GM18861 (cell line): ENCODE data around the gene C3.
"Not testable (repeated sequence)": the region's sequence is repeated elsewhere in the genome, so short reads cannot be mapped to it uniquely, and the experiment has no call there.

ENCODE experiments used
- ATAC-seq: cut with Tn5 transposase; IDR thresholded peaks from one replicate; pipeline ENCODE4 v1.9.1; 2021; ENCODE audit not compliant: unreplicated experiment

The C3 gene

DNA sequence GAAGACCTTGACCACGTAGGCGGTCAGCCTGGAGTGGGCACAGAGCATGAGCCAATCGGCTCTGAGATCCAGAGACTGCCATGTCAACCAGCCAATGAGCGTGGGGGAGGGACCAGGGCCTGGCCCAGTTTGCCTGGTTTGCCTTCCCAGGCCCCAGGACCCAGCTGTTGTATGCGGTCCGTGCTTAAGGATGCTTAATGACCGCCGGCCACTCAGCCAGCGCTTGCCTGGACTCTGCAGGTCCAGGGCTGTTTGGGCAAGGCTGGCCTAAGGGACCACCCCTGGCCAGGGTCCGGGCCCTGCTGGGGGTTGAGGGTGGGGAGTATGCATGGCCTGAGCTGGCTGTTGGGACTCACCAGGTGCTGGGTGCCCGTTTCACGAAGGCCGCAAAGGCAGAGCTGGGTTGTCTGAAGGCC, 27.4 kb downstream of the C3 start:
- no peak for ATAC-seq

DNA sequence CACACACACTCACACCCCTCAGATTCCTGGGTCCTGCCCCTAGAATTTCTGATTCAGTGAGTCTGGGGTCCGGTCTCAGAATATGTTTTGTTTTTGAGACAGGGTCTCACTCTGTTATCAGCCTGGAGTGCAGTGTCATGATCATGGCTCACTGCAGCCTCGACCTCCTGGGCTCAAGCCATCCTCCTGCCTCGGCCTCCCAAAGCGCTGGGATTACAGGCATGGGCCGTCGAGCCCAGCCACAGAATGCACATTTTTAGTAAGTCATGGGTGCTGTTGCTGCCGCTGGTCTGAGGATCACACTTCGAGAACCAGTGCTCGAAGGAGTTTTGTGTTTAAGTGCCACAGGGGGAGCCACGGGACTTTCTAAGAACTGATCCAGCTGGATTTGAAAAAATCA, 28.4 kb downstream of the C3 start:
- ATAC-seq = no peak

DNA sequence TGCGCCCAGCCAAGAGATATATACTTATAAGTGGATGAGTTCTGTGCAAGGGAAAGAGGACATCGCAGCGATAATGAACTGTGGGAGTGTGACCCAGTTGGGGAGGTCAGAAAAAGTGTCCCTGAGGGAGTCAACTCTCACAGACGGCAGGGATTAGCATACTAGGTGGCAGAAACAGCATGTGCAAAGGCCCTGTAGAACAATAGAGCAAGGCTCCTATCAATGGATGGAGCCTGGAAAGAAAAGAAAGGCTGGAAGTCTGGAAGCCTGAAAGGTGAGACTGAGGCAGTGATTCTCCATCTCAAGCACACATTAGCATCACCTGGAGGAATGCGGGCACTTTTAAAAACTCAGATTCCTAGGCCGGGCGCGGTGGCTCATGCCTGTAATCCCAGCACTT, 29.1 kb downstream of the C3 start:
- no peak for ATAC-seq

DNA sequence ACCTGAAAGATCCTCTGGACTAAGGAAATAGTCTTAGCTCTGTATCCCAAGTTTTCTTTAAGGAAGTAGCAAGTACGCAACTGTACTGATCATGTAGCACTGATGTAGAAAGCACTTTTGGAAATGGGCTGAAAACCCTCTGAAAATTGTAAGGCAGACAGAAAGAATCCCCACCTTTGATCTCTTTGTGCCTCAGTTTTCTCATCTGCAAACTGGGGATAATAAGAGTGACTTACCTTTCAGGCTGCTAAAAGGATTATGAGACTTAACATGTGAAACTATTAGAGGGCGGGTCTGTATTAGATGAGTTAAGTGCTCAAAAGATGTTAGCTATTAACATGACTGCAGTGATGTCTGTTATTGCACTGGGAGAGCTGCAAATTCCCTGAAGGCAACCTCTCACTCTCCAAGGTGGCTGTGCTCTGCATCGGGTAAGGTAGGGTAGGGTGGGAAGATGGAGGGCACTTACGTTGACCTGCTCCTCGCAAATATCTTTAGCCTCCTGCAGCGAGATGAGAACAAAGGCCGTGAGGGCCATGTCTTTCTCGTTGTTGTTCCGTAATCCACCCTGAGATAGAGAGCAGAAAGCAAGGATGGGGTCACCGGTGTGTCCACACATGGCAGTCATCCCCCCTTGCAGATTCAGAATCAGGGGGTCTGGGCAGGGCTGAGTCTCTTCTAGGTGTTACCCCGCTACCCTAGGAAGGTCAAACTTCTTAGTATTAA, 30.1 kb downstream of the C3 start:
- no peak for ATAC-seq

DNA sequence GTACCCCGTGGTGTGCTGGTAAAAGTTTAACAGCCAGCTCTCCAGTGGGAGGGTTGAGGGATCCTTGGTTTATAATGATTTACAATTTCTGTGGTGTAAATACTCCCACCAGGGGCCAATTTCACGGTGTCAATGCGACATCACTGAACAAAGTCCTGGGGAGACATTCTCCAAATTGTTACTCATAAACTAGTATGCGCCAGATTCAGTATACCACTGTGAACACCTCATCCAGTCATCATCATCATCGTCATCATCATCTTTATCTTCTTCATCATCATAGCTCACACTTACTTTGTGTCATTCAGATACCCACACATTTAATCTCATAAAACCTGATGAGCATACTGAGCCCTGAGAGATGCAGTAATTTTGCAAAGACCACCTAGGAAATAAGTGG, 33.3 kb downstream of the C3 start:
- ATAC-seq = no peak

DNA sequence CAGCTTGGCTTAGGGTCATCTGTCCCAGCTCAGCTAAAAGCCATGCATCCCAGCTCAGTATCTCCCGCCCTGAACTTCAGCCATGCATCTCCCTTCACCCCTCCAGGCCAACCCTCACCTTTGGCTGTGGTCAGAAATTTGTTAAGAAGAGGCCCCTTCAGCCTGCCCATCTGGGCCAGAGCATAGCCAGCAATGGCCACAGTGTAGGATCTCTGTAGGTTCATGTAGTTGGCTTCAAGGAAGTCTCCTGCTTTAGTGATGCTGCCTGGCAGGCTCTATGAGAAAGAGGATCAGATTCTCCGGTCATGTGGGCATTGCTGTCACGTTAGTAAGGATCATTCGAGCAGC, 33.8 kb downstream of the C3 start:
- no peak for ATAC-seq

DNA sequence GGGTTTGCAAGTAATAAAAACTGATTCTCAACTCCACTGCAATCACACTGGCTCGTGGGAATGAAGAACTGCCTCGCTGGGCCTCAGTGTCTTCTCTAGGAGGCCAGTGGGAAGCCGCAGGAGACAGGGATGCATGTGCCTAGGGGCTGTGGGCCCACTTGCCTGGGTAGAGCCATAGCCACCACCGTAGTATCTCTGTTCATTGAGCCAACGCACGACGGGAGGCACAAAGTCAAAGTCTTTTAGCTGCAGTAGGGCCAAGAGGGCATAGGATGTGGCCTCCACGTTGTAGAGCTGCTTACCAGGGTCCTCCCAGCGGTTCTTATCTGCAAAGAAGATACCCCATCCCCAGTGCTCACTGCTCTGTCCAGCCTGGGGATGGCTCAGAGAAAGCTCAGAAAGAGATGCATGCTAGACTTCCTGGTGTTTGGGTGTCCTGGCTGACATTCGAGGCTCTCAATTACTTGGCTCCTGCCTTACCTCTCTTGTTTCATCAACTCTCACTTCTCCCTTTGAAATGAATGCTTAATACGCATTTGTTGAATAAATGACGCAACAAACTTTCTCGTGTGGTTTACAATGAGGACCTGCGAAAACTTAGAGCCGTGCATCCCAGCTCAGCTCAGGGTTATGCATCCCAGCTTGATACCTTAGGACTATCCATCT, 34.4 kb downstream of the C3 start:
- no peak for ATAC-seq

DNA sequence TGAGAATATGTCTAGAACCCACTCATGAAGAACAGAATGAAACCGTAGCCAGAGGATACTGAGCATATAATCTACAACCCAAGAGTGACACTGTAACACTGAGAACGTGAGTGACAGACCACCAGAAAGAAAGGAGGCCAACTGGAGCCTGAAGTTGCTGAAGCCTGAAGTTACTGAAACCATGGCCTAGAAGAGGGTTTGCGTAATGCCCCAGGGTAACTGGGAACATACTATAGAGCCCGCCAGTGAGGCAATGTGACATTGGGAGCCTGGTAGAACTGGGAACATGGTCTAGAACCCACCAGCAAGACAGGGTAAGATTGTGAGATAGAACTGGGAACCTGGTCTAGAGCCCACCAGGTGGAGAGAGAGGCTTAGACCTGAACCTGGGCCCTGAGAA, 35.0 kb downstream of the C3 start:
- ATAC-seq = no peak

DNA sequence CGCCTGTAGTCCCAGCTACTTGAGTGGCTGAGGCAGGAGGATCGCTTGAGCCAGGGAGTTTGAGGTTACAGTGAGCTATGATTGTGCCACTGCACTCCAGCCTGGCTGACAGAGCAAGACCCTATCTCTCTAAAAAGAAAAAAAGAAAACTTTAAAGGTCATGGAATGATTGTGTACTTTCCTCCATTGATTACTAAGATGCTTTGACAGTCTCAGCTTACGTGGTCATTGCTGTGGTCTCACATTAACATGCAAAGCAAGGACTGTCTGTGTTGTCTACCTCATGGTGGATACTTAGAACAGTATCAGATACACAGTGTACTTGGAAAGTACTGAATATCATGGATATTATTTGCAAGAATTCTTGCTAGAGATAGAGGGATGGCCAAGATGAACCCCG, 36.5 kb downstream of the C3 start:
- ATAC-seq = no peak

DNA sequence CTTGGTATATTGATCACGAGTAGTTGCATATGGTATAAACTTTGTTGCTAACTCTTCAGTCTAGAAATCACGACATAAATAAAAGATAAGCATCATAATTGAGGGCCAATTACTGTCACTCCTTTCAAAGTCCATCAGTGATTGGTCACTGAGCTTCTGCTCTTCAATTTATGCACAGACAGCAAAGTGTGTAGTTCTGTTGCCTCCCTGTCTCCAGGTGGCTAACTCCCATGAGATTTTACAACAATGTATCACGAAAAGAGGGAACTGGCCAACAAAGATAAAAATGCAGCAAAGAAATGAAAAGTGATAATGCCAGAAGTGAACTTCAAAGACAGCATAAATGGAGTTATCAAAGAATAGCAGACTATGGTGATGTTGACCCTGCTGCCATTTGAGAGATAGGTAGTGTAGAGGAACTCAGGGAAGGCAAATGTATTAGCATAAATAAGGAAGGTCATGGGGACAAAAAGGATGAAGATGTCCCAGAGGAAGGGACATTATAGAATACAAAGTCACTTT, 37.8 kb downstream of the C3 start:
- ATAC-seq = no peak

DNA sequence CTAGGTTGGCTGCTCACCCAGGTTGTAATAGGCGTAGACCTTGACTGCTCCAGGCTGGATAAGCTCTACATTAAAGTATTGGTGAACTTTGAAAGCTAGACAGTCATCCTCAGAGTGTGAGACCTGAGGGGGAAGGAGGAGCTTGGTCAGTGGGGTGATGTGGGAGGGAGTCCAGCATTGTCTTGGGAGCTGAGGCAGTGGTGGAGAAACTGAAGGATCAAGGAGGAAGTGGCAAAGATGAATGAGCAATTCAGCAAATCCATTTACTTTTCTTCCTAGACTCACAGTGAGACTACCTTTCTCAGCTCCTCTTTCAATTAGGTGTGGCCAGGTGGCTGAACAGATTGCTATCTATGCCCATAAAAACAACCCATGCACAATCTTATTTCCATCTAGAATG, 40.3 kb downstream of the C3 start:
- ATAC-seq = no peak

DNA sequence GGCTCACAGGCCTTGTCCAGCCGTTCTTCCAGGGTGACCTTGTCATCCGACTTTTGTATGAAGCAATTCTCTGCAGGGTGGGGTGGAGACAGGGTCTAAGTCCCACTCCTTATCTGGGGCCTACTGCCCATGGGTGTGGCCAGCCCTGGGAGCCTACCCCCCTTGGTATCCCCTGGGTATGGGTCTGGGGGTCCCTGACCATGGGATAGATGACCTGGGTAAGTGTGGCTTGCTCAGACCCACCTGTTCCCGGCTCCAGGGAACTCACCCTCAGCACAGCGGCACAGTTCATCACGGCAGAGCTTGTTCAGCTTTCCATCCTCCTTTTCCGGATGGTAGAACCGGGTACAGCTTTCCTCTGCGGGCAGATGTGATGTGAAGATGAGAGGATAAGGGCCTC, 41.3 kb downstream of the C3 start:
- ATAC-seq = no peak

DNA sequence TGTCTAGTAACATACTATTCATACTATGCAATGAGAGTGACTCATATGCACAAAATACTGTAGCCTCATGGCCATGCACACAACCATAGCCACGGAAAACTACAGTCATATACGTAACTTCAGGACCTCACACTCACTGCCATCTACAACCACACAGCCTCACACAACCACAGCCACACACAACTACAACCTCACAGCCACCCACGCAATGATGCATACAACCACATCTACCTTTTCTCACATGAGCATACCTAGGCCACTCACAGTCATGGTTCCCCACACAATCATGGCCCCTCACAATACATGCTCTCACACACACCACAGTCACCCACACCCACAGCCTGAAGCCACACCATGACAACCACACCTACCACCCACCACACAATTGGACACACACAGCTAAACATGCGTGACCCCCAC, 41.8 kb downstream of the C3 start:
- no peak for ATAC-seq

DNA sequence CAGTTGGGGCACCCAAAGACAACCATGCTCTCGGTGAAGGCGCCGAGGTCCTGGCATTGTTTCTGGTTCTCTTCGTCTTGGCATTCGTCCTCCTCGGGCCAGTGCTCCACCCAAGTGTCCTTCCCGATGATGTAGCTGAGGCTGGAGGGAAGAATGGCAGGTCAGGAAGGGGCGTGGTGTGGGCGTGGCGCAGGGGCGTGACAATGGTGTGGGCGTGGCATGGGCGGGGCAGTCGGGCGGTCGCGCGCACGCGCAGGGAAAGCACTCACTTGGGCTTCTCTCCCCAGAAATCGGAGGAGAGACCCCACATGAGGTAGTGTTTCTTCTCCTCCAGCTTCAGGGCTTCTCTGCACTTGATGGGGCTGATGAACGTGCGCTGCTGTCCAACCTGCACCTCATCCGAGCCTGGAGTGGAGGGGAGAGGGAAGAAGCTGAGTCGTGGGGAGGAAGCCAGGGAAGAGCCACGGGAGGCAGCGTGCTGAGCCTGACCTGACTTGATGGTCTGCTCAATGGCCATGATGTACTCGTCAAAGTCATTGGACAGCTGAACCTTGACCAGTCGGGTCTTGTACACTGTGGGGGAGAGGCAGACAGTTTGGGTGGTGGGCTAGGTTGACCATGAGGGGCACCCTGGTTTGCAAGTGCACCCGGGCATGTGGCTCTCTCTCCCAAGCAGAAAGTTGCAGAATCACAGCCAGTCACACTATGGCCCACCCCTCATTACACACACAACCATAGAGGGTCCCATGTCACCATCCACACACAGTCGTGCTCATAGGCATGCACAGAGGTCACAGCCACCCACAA, 42.4 kb downstream of the C3 start:
- ATAC-seq = no peak

DNA sequence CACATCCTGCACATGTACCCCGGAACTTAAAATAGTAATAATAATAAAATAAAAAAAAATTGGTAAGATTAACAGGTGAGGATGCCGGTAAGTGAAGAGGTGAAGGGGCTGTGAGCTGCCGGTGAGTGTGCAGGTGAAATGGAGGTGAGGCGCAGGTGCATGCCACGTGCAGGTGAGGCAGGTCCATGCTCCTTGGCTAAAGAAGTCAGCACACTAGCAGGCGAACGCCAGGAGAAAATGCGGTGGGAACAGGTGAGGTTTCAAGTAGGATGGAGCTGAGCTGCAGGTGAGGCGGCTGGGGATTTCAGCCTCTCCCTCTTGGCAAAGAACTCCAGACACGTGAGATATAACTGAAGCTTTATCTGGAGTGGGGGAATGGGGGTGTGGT, 43.0 kb downstream of the C3 start:
- no peak for ATAC-seq

DNA sequence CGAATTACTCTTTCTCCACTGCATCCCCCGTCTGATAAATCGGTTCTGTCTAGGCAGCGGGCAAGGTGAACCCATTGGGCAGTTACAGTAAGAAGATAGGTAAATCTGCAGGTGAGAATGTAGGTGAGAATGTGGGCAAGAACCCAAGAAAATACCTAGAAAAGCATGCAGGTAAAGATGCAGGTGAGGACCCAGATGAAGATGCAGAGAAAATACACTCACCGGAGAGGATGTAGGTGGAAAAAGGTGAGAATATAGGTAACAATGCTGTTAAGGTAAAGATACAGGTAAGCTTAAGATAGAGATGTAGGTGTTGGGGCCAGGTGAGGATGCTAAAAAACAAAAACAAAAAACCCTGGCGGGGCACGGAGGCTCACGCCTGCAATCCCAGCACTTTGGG, 44.2 kb downstream of the C3 start:
- ATAC-seq = no peak

DNA sequence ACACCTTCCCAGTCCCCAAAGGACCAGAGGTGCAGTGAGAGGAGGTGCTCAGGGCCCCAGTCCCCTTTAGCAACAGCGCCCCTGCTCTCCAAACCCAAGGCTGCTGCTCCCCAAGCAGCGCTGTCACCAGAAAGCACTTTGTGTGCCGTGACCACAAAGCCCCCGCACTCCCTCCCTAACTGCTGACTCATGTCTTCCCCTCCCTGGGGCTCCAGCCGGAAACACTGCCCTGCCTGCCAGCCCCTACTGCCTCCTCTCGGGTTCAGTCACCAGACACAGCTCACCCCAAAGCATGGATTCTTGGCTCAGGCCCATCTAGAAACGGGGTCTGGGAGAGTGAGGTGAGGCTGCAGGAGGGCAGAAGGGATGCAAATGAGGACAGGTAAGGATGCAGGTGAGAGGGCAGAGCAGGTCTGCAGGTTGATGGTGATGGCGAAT, 45.6 kb downstream of the C3 start:
- ATAC-seq = peak; percentile 55

DNA sequence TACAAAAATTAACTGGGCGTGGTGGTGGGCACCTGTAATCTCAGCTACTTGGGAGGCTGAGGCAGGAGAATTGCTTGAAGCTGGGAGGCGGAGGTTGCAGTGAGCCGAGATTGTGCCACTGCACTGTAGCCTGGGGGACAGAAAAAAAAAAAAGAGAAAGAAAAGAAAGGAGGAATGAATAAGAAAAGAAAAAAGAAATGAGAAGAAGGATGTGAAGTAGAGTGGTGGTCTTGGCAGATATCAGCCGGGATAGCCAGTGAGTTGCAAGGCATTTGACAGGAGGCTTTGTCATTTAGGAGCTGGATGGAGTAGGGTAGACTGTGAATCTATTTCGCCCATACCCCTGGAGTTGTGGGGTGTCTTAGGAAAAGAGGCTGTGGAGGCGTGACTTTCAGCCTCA, 46.0 kb downstream of the C3 start:
- ATAC-seq = not testable (repeated sequence)

DNA sequence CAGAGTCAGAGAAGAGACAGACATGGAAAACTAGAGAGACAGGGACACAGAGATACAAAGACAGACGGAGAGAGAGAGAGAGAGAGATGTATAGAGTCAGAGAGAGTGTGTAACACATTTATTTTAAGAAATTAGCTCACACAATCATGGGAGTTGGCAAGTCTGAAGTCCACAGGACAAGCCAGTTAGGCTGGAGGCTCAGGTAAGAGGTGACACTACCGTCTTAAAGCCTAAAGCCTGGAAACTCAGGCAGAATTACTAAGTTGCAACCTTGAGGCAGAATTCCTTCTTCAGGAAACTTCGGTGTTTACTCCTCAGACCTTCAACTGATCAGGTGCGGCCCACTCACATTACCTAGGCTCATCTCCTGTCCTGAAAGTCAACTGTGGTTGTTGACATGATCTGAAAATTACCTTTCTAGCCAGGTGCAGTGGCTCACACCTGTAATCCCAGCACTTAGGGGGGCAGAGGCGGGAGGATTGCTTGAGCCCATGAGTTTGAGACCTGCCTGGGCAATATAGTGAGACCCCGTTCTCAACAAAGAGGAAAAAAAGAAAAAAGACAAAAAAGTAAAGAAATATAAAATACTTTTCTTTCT, 47.7 kb downstream of the C3 start:
- ATAC-seq = no peak

DNA sequence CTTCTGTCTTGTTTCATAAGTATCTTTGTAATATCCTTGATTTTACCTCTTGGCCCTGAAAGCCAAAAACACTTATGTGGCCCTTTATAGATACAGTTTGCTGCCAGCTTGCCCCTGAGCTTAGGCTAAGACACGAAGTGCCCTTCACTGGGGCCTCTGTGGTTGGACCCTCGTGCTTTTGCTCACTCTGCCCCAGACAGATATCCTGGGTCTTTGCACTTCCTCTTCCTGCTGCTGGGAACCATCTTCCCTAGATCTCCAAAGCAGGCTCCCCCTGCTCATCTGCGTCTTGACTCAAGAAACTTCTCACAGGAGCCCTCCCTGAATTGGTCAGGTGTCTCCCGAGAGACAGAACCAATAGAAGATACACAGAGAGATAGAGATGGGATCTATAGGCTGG, 48.5 kb downstream of the C3 start:
- no peak for ATAC-seq

DNA sequence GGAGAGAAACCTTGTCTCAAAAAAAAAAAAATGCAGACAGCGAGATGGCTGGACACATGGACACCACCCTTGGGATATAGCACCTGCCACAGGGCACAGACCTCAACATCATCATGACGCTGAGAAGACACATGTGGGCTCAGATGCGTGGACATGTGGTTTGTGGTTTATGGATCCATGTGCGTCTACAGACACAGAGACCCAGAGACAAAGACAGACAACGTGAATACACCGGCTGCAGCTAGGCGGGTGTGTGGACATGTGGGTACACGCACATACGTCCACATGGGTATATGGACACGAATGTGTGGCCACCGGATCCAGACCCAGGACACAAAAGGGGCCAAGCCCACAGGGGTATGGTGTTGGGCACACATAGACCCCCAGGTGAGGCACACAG, 51.8 kb downstream of the C3 start:
- ATAC-seq = no peak
